Measurements from ENCODE around the gene NDUFA7. TPM values are rescaled to one million over a fixed set of nuclear protein-coding genes. Genes with fewer than 3 reads are reported as not detected.
"Not testable (repeated sequence)": the region's sequence is repeated elsewhere in the genome, so short reads cannot be mapped to it uniquely, and the experiment has no call there.

Gene NDUFA7
- total and polyA plus RNA-seq, 4 donors = 22.3 to 92.6 (median 58.3) TPM

- DNase-seq (ENCODE audit: low read depth in 4 of 6, low spot score in 6 of 6) = peak; percentile 80 to 98 (median 90)
- WGBS (ENCODE audit: insufficient coverage) = 0% methylated on average over 56 of the region's 63 CpGs
- Histone ChIP-seq H3K9me3 (ENCODE audit: control insufficient read depth, insufficient read depth, low read length) (no peaks in the 10 kb centered on the region), H3K27ac (ENCODE audit: low read depth, low read length) (no peak within 1 kb of the TSS), H3K36me3 (ENCODE audit: control insufficient read depth, insufficient read depth, low read length) (peaks cover 74% of the 10 kb centered on the region), H3K27me3 (ENCODE audit: control insufficient read depth, insufficient read depth, low read length) (no peaks in the 10 kb centered on the region), H3K4me1 (ENCODE audit: control insufficient read depth, insufficient read depth, low read length) (peaks cover 48% of the 10 kb centered on the region), H3K4me3 (ENCODE audit: low read depth, low read length) (peak within 1 kb of the TSS; percentile 61)
These were observed 13.0 kb downstream of the NDUFA7 start, which contains the start of gene CD320 for GRCh38 chr19:8307965-8308866. Gene CD320, minus strand, starts transcription at chr19:8308358. Its CDS starts 68 bp downstream, at chr19:8308290.

- 5% methylated on average over 22 of the region's 24 CpGs for WGBS (ENCODE audit: insufficient coverage)
- Histone ChIP-seq H3K27ac (ENCODE audit: low read depth, low read length) (no peak overlapping the region), H3K27me3 (ENCODE audit: control insufficient read depth, insufficient read depth, low read length) (no peaks in the 10 kb centered on the region), H3K9me3 (ENCODE audit: control insufficient read depth, insufficient read depth, low read length) (no peaks in the 10 kb centered on the region), H3K4me1 (ENCODE audit: control insufficient read depth, insufficient read depth, low read length) (peaks cover 51% of the 10 kb centered on the region), H3K36me3 (ENCODE audit: control insufficient read depth, insufficient read depth, low read length) (peaks cover 73% of the 10 kb centered on the region), H3K4me3 (ENCODE audit: low read depth, low read length) (peak overlapping the region; percentile 61)
- no peak for DNase-seq (ENCODE audit: low read depth in 4 of 6, low spot score in 6 of 6)
These were observed 13.7 kb downstream of the NDUFA7 start for GRCh38 chr19:8307400-8307964.

DNA sequence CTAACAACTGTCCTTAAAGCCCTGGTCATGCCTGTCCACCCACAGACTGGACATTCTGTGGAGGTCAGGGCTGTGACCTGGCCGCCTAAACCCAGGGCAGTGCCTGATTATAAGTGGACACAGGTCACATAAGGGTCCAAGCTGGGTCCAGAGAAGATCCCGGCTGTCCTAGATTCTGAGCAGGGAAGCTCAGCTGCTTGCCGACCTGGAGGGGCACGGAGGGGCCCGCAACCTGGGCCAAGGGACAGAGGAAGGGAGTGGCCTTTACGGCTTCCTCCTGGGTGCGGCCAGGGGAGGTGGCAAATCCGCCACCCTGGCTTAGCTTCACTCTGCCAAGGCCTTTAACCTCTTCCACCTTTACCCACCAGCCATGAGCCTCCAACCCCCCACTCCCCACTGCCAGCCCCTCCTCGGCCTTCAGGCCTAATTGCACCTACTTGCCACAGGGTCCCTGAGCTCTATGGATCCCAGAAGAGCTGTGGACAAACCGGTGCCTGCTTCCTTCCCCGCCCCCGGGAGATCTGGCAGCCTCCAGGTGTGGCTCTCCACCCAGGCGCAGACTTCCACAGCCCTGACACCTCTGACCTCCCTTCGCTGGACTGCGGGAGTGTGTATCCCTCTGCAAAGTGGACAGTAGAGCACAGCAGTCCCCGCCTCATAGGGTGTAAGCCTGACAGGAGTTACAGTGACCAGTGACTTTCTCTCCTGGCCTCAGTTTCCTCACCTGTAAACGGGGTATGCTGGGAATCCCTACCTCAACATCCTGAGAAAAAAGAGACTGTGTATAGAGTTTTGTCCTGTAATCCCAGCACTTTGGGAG, 14.7 kb downstream of the NDUFA7 start:
- no peaks in the 10 kb centered on the region for H3K9me3 ChIP-seq (ENCODE audit: control insufficient read depth, insufficient read depth, low read length)
- no peak for DNase-seq (ENCODE audit: low read depth in 4 of 6, low spot score in 6 of 6)
- H3K27me3 ChIP-seq (ENCODE audit: control insufficient read depth, insufficient read depth, low read length) = no peaks in the 10 kb centered on the region
- no peak overlapping the region for H3K4me3 ChIP-seq (ENCODE audit: low read depth, low read length)
- peaks cover 49% of the 10 kb centered on the region for H3K4me1 ChIP-seq (ENCODE audit: control insufficient read depth, insufficient read depth, low read length)
- 82% methylated on average over 16 of the region's 17 CpGs for WGBS (ENCODE audit: insufficient coverage)
- H3K27ac ChIP-seq (ENCODE audit: low read depth, low read length) = no peak overlapping the region
- peaks cover 73% of the 10 kb centered on the region for H3K36me3 ChIP-seq (ENCODE audit: control insufficient read depth, insufficient read depth, low read length)

DNA sequence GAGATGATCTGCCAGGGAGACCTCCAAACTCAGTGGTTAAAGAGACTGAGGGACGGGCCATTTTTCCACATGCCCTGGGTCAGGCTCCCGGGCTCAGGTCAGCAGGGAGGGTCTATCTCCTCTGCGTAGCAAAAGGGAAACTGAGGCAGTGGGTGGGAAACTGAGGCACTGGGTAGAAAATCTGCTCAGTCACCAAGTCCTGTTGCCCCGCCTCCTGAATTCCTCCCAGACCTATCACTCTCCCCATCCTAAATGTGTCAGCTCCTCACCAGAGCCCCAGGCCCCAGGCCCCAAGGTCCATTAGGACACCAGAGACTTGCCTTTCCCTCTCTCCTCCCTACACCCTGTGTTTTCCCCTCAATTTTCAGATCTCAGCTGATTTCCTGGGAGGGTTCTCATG, 15.4 kb downstream of the NDUFA7 start:
- peaks cover 67% of the 10 kb centered on the region for H3K36me3 ChIP-seq (ENCODE audit: control insufficient read depth, insufficient read depth, low read length)
- H3K27me3 ChIP-seq (ENCODE audit: control insufficient read depth, insufficient read depth, low read length) = no peaks in the 10 kb centered on the region
- H3K27ac ChIP-seq (ENCODE audit: low read depth, low read length) = no peak overlapping the region
- 73% methylated on average over 3 of the region's 4 CpGs for WGBS (ENCODE audit: insufficient coverage)
- no peak for DNase-seq (ENCODE audit: low read depth in 4 of 6, low spot score in 6 of 6)
- peaks cover 48% of the 10 kb centered on the region for H3K4me1 ChIP-seq (ENCODE audit: control insufficient read depth, insufficient read depth, low read length)
- no peaks in the 10 kb centered on the region for H3K9me3 ChIP-seq (ENCODE audit: control insufficient read depth, insufficient read depth, low read length)
- H3K4me3 ChIP-seq (ENCODE audit: low read depth, low read length) = no peak overlapping the region

DNA sequence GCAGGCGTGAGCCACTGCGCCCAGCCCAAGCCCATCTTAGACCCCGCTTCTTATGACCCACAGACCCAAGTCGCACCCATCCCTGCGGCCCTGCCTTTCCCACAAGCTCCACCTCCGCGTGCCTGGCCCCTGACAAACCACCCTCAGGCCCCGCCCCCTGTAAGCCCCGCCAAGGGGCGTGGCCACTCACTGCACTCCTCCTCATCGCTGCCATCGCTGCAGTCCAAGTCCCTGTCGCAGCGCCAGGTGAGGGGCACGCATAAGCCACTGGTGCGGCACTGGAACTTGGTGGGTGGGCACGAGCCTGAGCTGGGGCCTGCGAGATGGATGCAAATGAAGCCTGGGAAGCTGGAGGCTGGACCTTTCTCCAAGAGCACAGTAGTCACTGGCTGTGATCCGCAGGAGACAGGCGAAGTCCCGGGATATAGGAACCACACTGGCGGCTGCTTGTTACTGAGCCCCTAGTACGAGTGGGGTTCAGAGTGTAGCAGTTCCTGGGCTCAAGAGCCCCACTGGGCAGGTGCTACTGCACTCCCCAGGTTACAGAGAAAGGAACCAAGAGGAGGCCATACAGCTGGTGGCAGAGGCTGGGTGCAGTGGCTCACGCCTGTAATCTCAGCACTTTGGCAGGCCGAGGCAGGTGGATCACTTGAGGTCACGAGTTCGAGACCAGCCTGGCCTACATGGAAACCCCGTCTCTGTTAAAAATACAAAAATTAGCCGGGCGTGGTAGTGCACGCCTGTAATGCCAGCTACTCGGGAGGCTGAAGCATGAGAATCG, 16.1 kb downstream of the NDUFA7 start:
- H3K27ac ChIP-seq (ENCODE audit: low read depth, low read length) = no peak overlapping the region
- H3K9me3 ChIP-seq (ENCODE audit: control insufficient read depth, insufficient read depth, low read length) = no peaks in the 10 kb centered on the region
- DNase-seq (ENCODE audit: low read depth in 4 of 6, low spot score in 6 of 6) = peak in 1 of 6 donors; percentile 23
- H3K27me3 ChIP-seq (ENCODE audit: control insufficient read depth, insufficient read depth, low read length) = no peaks in the 10 kb centered on the region
- no peak overlapping the region for H3K4me3 ChIP-seq (ENCODE audit: low read depth, low read length)
- WGBS (ENCODE audit: insufficient coverage) = 69% methylated on average over 33 of the region's 33 CpGs
- peaks cover 60% of the 10 kb centered on the region for H3K36me3 ChIP-seq (ENCODE audit: control insufficient read depth, insufficient read depth, low read length)
- H3K4me1 ChIP-seq (ENCODE audit: control insufficient read depth, insufficient read depth, low read length) = peaks cover 48% of the 10 kb centered on the region

- Histone ChIP-seq H3K36me3 (ENCODE audit: control insufficient read depth, insufficient read depth, low read length) (peaks cover 50% of the 10 kb centered on the region), H3K27me3 (ENCODE audit: control insufficient read depth, insufficient read depth, low read length) (no peaks in the 10 kb centered on the region), H3K4me3 (ENCODE audit: low read depth, low read length) (no peak overlapping the region), H3K9me3 (ENCODE audit: control insufficient read depth, insufficient read depth, low read length) (no peaks in the 10 kb centered on the region), H3K27ac (ENCODE audit: low read depth, low read length) (no peak overlapping the region), H3K4me1 (ENCODE audit: control insufficient read depth, insufficient read depth, low read length) (peaks cover 32% of the 10 kb centered on the region)
- DNase-seq (ENCODE audit: low read depth in 4 of 6, low spot score in 6 of 6) = no peak
- 84% methylated on average over 6 of the region's 7 CpGs for whole genome bisulfite sequencing (ENCODE audit: insufficient coverage)
These were observed 18.4 kb downstream of the NDUFA7 start for GRCh38 chr19:8302734-8303133.

GRCh38 chr19:8302357-8302691, 18.9 kb downstream of the NDUFA7 start:
- H3K4me1 ChIP-seq (ENCODE audit: control insufficient read depth, insufficient read depth, low read length) = peaks cover 28% of the 10 kb centered on the region
- H3K36me3 ChIP-seq (ENCODE audit: control insufficient read depth, insufficient read depth, low read length) = peaks cover 50% of the 10 kb centered on the region
- no peak overlapping the region for H3K4me3 ChIP-seq (ENCODE audit: low read depth, low read length)
- no peaks in the 10 kb centered on the region for H3K9me3 ChIP-seq (ENCODE audit: control insufficient read depth, insufficient read depth, low read length)
- WGBS (ENCODE audit: insufficient coverage) = 78% methylated on average over 8 of the region's 11 CpGs
- no peak for DNase-seq (ENCODE audit: low read depth in 4 of 6, low spot score in 6 of 6)
- no peak overlapping the region for H3K27ac ChIP-seq (ENCODE audit: low read depth, low read length)
- H3K27me3 ChIP-seq (ENCODE audit: control insufficient read depth, insufficient read depth, low read length) = no peaks in the 10 kb centered on the region

DNA sequence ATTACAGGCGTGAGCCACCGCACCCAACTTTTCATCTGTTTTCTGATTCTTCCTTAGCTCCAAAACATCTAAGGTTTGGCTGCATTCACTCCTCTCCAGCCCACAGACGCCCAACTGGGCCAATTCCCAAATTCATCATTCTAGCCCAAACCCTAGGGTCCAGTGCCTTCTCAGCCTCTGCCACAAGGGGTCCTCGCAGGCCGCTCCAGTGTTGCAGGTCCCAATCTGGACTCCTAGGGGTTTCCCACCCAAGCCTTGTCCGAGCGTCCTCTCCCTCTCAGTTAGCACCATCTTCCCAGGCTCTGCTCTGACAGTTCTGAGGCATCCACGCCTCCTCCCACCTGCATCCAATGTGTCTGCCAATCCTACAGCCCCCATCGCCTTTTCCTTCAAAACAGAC, 29.8 kb downstream of the NDUFA7 start:
- WGBS (ENCODE audit: insufficient coverage) = no CpG with 5 or more reads among the region's 9 CpGs

DNA sequence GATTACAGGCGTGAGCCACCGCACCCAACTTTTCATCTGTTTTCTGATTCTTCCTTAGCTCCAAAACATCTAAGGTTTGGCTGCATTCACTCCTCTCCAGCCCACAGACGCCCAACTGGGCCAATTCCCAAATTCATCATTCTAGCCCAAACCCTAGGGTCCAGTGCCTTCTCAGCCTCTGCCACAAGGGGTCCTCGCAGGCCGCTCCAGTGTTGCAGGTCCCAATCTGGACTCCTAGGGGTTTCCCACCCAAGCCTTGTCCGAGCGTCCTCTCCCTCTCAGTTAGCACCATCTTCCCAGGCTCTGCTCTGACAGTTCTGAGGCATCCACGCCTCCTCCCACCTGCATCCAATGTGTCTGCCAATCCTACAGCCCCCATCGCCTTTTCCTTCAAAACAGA, 44.7 kb downstream of the NDUFA7 start:
- not testable (repeated sequence) for H3K36me3 ChIP-seq (ENCODE audit: control insufficient read depth, insufficient read depth, low read length); DNase-seq (ENCODE audit: low read depth in 4 of 6, low spot score in 6 of 6); H3K27me3 ChIP-seq (ENCODE audit: control insufficient read depth, insufficient read depth, low read length); H3K9me3 ChIP-seq (ENCODE audit: control insufficient read depth, insufficient read depth, low read length); H3K4me3 ChIP-seq (ENCODE audit: low read depth, low read length); H3K4me1 ChIP-seq (ENCODE audit: control insufficient read depth, insufficient read depth, low read length); H3K27ac ChIP-seq (ENCODE audit: low read depth, low read length)
- WGBS (ENCODE audit: insufficient coverage) = no CpG with 5 or more reads among the region's 9 CpGs

More for the DNA sequence above, 29.8 kb downstream of the NDUFA7 start:
- not testable (repeated sequence) for H3K4me3 ChIP-seq (ENCODE audit: low read depth, low read length); H3K9me3 ChIP-seq (ENCODE audit: control insufficient read depth, insufficient read depth, low read length); H3K4me1 ChIP-seq (ENCODE audit: control insufficient read depth, insufficient read depth, low read length); H3K27me3 ChIP-seq (ENCODE audit: control insufficient read depth, insufficient read depth, low read length); H3K36me3 ChIP-seq (ENCODE audit: control insufficient read depth, insufficient read depth, low read length); H3K27ac ChIP-seq (ENCODE audit: low read depth, low read length); DNase-seq (ENCODE audit: low read depth in 4 of 6, low spot score in 6 of 6)

All from spinal cord (tissue), 10 donors.